Heart right ventricle (tissue), 16 donors: ENCODE measurements around the gene IRF6. TPM values are rescaled to one million over a fixed set of nuclear protein-coding genes. Genes with fewer than 3 reads are reported as not detected.
A peak's percentile ranks its signal among the peaks of the same experiment; 100 is the strongest.

Experiments
- ATAC-seq, 8 donors: fragments of 200-7000 bp; cut with Tn5 transposase; one replicate each; pipeline ENCODE4 v1.9.1; 2020; ENCODE audit warnings: mild to moderate bottlenecking in 8 of 8, moderate library complexity in 8 of 8, moderate number of reproducible peaks in 1 of 8
- DNase-seq, 2 donors: peaks; one replicate each; pipeline ENCODE4 v3.0.0-alpha.2; 2020
- H3K27ac ChIP-seq, 10 donors: fragments of 200-600 bp; sonication (generic) in 2 of 10; one replicate each; pipeline versions ENCODE4 v1.5.0 to v1.8.0; 2020 to 2022; ENCODE audit warnings: mild to moderate bottlenecking in 3 of 10
- H3K27me3 ChIP-seq, 7 donors: fragments of 200-600 bp; one replicate each; pipeline ENCODE4 v1.8.0; 2021 to 2022; ENCODE audit warnings: mild to moderate bottlenecking in 2 of 7
- H3K36me3 ChIP-seq, 9 donors: fragments of 200-600 bp; sonication (generic) in 1 of 9; one replicate each; pipeline versions ENCODE4 v1.5.0 to v1.8.0; 2020 to 2022; ENCODE audit warnings: mild to moderate bottlenecking in 2 of 9
- H3K4me1 ChIP-seq, 9 donors: fragments of 200-600 bp; sonication (generic) in 1 of 9; one replicate each; pipeline versions ENCODE4 v1.5.0 to v1.8.0; 2020 to 2022; ENCODE audit warnings: mild to moderate bottlenecking in 4 of 9
- H3K4me3 ChIP-seq, 10 donors: fragments of 200-600 bp; sonication (generic) in 2 of 10; one replicate each; pipeline versions ENCODE4 v1.5.0 to v1.8.0; 2020 to 2022; ENCODE audit warnings: mild to moderate bottlenecking in 7 of 10, moderate library complexity in 2 of 10
- H3K9me3 ChIP-seq, 11 donors: fragments of 200-600 bp in 10 of 11; sonication (generic) in 2 of 11; one replicate each; pipeline versions ENCODE4 v1.5.0 to v1.8.0; 2013 to 2022; ENCODE audit warnings: mild to moderate bottlenecking in 2 of 11, control low read depth in 1 of 11, moderate library complexity in 1 of 11
- WGBS, 2 donors: extraction: QIAGEN DNeasy Blood & Tissue Kit; methylation state at CpG; one replicate each; pipeline ENCODE4 v1.1.7; 2013; ENCODE audit warnings: inconsistent platforms in 1 of 2; 5-methylcytosine and 5-hydroxymethylcytosine counted together
- intact Hi-C, 10 donors: fragments of 100-400 bp; cut with DNase I; formaldehyde crosslinking; loops; one replicate each; pipeline versions ENCODE4 v1.11.1 to v1.14.2; 2022
- polyA plus RNA-seq, 2 donors: library from polyadenylated mRNA; stranded (reverse); fragments of 200-250 nt; gene quantifications; one replicate each; pipeline ENCODE4 v1.2.3, GENCODE V29; 2013
- total RNA-seq, 10 donors: library from RNA; stranded (reverse); fragmentation: NEBNext Ultra II Directional in 3 of 10; extraction: Animal tissue kit (Norgen Biotek cat#: 25700) in 3 of 10; gene quantifications; one replicate each; pipeline versions ENCODE4 v1.2.1 to v1.2.4, GENCODE V29; 2021 to 2023
- TF ChIP-seq, protein P1 (sequence below), 9 donors: fragments of 200-600 bp; sonication (generic) in 2 of 9; IDR thresholded peaks; one replicate each; pipeline versions ENCODE4 v1.5.0 to v1.8.0; 2021 to 2022; ENCODE audit warnings: antibody characterized with exemption in 9 of 9, mild to moderate bottlenecking in 5 of 9, moderate library complexity in 1 of 9
- donor health status: Arrhythmogenic right ventricular cardiomyopathy.
- donor health status: ischemic (EF 13 %, LVEDD 7.1; RV severe dilation, severe dysfunction).
- donor health status: healthy with polysubstance abuse.
- donor health status: DM: no; HTN: yes; CAD: no.
- donor health status: DM: no; HTN: no; CAD: no.
- donor health status: ischemic (EF 25% LVEDD 6.9; RV normal size, moderate dysfunction).
- donor health status: ischemic (EF 25% LVEDD 5.7; RV mildly dilated, moderate dysfunction).
- donor health status: healthy.
- donor health status: DM: yes; HTN: yes; CAD: no.
- donor health status: Ischemic cardiomyopathy.
- donor health status: ischemic (EF 35%, LVEDD 5.7; RV mildly dilated, moderate dysfunction).
- donor health status: nonischemic (EF 11% LVEDD 7.7; RV severe dilation, severe dysfunction).
- donor health status: DM: yes; HTN: yes; CAD: no.
- donor health status: PGD.
- donor health status: ischemic (EF 29% LVEDD 5.4; RV normal size, mild dysfunction).
- donor health status: nonischemic (EF 23%, LVEDD 6.1; RV moderate dilation, normal function).

Gene IRF6
- total and polyA plus RNA-seq, 12 donors: 1.2 to 69.4 (median 41.3) TPM

DNA sequence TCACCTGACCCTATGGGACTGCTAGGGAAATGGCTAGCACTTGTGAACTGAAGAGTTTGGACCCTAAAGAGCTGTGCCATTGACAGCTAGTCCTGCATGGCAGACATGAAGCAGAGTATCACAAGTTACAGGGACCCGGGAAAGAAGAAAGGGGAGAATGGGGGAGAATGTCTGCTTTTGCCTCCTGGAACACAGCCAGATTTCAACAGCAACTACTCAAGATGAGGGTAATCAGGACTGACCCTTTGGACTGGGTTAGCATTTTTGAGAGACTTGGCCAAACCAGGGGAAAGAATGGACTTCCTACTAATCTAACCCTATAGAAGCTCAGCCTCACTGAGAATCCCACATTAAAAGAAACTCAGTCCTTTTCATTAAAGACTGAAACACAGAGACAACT, 13.1 kb upstream of the IRF6 start:
- Histone ChIP-seq H3K4me1 (peaks cover 0 to 14% (median 7%) of the 10 kb centered on the region in 9 donors), H3K9me3 (no peaks in the 10 kb centered on the region), H3K4me3 (no peak overlapping the region), H3K27ac (no peak overlapping the region), H3K27me3 (peaks cover 0 to 22% (median 0%) of the 10 kb centered on the region in 7 donors), H3K36me3 (no peaks in the 10 kb centered on the region)
- intact Hi-C loops: no loop called here
- ATAC-seq (no peak), DNase-seq (no peak)
- TF ChIP-seq, protein P1, sequence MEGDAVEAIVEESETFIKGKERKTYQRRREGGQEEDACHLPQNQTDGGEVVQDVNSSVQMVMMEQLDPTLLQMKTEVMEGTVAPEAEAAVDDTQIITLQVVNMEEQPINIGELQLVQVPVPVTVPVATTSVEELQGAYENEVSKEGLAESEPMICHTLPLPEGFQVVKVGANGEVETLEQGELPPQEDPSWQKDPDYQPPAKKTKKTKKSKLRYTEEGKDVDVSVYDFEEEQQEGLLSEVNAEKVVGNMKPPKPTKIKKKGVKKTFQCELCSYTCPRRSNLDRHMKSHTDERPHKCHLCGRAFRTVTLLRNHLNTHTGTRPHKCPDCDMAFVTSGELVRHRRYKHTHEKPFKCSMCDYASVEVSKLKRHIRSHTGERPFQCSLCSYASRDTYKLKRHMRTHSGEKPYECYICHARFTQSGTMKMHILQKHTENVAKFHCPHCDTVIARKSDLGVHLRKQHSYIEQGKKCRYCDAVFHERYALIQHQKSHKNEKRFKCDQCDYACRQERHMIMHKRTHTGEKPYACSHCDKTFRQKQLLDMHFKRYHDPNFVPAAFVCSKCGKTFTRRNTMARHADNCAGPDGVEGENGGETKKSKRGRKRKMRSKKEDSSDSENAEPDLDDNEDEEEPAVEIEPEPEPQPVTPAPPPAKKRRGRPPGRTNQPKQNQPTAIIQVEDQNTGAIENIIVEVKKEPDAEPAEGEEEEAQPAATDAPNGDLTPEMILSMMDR (IDR thresholded peaks at IDR 0.05): no peak
- 26 to 37% methylated on average over 1 of the region's 1 CpG for WGBS, 2 donors

DNA sequence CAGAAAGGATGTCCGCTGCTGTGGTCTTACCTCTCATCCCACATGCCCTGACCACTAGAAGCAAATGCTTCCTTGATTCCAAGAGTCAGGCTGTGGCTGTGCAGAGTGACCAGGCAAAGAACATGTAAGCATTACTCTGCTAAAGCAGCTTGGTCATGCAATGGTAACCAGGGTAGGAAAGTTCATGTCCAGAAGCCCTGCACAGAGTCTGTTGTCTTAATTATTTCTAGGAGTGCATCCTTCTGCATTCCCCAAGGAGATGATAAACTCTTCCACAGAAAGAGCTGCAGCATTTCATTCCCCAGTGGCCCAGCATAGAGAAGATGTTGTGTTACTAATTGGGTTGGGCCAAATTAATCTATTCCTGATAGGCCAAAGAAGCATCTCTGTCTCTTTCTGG, 11.7 kb upstream of the IRF6 start:
- TF ChIP-seq, protein P1 (IDR thresholded peaks at IDR 0.05): no peak
- Histone ChIP-seq H3K27me3 (peaks cover 0 to 22% (median 0%) of the 10 kb centered on the region in 7 donors), H3K9me3 (no peaks in the 10 kb centered on the region), H3K36me3 (no peaks in the 10 kb centered on the region), H3K4me1 (peaks cover 0 to 4% (median 0%) of the 10 kb centered on the region in 9 donors), H3K4me3 (no peak overlapping the region), H3K27ac (no peak overlapping the region)
- intact Hi-C loops: no loop called here
- no peak for DNase-seq
- peak in 2 of 8 donors; percentile 16 to 57 for ATAC-seq
- 87 to 89% methylated on average over 1 of the region's 1 CpG for WGBS, 2 donors

DNA sequence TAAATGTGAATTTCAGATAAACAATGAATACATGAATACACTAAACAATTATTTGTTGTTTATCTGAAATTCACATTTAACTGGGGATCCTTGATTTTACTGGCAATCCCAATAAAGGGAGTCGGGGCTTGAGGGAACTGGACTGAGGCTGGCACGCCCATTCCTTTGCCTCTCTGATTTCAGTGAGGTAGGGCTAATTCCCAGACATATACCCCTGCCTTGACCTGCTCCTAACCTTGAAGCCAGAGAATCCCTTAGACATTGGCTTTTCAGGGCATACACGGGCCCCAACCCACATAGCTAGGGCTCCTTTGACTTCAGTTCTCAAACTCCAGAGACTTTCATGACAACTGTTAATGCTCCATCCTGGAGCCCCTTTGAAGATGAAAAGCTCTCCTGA, 11.0 kb upstream of the IRF6 start:
- Histone ChIP-seq H3K4me1 (no peaks in the 10 kb centered on the region), H3K27ac (no peak overlapping the region), H3K36me3 (no peaks in the 10 kb centered on the region), H3K9me3 (no peaks in the 10 kb centered on the region), H3K27me3 (peaks cover 0 to 22% (median 0%) of the 10 kb centered on the region in 7 donors), H3K4me3 (no peak overlapping the region)
- intact Hi-C loops: loop anchor here in 1 of 10 donors (1.0 kb wide), 1 partner anchor 22 kb away; no protein-coding TSS in a partner anchor
- DNase-seq (no peak), ATAC-seq (no peak)
- 64 to 69% methylated on average over 3 of the region's 3 CpGs for WGBS, 2 donors
- TF ChIP-seq, protein P1 (IDR thresholded peaks at IDR 0.05): no peak

DNA sequence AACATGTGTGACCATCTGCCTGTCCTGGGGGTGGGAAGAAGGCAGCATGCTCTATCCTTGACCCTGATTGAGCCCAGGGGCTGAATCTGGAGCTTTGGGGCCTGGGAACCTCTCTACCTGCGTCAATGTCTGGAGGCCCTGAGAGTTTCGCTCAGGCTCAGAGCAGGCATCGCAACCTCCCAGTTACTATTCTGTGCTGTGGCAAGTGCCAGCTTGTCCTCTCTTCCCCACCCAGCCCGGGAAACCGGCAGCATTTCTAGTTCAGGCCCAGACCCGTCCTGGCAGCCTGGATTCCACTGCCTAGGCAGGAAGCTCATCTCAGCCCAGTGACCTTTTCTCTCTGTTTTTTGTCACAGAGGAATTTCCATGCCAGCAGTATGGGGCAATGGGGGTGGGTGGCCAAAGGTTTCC, 10.0 kb upstream of the IRF6 start:
- H3K27ac ChIP-seq: no peak overlapping the region
- H3K4me3 ChIP-seq: no peak overlapping the region
- WGBS, 2 donors: 74 to 84% methylated on average over 6 of the region's 6 CpGs
- peaks cover 0 to 22% (median 0%) of the 10 kb centered on the region in 7 donors for H3K27me3 ChIP-seq
- DNase-seq (no peak), ATAC-seq (peak in 1 of 8 donors; percentile 20)
- no peaks in the 10 kb centered on the region for H3K36me3 ChIP-seq
- TF ChIP-seq, protein P1 (IDR thresholded peaks at IDR 0.05): no peak
- H3K4me1 ChIP-seq: no peaks in the 10 kb centered on the region
- no peaks in the 10 kb centered on the region for H3K9me3 ChIP-seq
- intact Hi-C loops: loop anchor here in 1 of 10 donors (1.0 kb wide), 1 partner anchor 21 kb away; no protein-coding TSS in a partner anchor
